DND-41 (cell line): ENCODE data around the gene NR2F1.

Source experiments
- EZH2 ChIP-seq: IDR thresholded peaks from 3 replicates; pipeline ENCODE4 v1.6.1; 2012; ENCODE audit warnings: borderline replicate concordance, low read depth, mild to moderate bottlenecking, moderate library complexity, low read length, inconsistent platforms; ENCODE audit not compliant: severe bottlenecking
- TF ChIP-seq, protein P1 (sequence below): IDR thresholded peaks from 2 replicates; pipeline ENCODE4 v1.5.1; 2012; ENCODE audit warnings: borderline replicate concordance, low read length, moderate library complexity, mild to moderate bottlenecking; ENCODE audit not compliant: poor library complexity, severe bottlenecking; ENCODE audit errors: extremely low read depth

DNA sequence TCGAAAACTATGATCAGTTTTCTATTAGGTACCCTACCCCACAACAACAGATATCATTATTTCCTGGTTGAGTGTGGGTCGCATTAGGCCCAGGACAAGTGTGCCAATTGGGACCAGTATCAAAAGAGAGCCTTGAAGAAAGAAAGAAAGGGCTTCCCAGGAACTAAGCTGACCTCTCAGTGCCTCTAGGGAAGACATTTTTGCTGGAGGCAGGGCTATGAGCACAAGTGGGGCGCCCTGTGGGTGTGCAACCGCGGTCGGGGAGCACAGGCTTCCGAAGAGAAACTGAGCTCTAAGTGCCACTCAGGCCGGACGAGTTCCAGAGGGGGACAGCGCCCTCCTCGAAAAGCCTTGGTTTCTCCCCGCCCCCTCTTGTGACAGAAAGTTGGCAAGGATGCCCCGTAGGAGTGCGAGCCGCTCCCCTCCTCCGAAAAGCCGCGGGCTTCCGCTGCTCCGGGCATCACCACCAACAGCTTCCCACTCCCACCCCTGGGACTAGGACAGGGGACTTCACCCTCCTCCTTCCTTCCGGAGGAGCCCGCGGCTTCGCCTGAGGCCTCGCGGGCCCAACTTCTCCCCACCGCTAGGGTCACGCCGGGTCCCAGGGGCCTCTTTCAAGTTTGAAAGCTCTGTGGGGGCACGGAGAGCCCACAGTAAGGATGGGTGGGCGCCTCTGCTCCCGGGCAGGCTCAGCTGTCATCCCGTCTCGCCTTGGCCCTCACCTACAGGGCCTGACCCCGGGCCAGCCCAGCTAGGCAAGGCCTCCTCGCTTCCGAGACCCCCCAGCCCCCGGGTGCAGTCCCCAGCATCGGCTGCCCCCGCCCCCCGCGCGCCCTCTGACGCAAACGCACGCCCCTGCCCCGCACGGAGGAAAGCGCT lies 4.0 kb upstream of the NR2F1 start:
- TF ChIP-seq, protein P1, sequence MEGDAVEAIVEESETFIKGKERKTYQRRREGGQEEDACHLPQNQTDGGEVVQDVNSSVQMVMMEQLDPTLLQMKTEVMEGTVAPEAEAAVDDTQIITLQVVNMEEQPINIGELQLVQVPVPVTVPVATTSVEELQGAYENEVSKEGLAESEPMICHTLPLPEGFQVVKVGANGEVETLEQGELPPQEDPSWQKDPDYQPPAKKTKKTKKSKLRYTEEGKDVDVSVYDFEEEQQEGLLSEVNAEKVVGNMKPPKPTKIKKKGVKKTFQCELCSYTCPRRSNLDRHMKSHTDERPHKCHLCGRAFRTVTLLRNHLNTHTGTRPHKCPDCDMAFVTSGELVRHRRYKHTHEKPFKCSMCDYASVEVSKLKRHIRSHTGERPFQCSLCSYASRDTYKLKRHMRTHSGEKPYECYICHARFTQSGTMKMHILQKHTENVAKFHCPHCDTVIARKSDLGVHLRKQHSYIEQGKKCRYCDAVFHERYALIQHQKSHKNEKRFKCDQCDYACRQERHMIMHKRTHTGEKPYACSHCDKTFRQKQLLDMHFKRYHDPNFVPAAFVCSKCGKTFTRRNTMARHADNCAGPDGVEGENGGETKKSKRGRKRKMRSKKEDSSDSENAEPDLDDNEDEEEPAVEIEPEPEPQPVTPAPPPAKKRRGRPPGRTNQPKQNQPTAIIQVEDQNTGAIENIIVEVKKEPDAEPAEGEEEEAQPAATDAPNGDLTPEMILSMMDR, result no peak
- TF ChIP-seq EZH2, result no peak
